Endothelial cell of umbilical vein (primary cell): ENCODE results near the gene ALPK1.

Source experiments
- EZH2 ChIP-seq: IDR thresholded peaks from 2 replicates; pipeline ENCODE4 v1.6.1; 2012; ENCODE audit warnings: borderline replicate concordance, low read depth, mild to moderate bottlenecking, moderate library complexity, low read length, inconsistent platforms; ENCODE audit not compliant: severe bottlenecking
- FOS ChIP-seq: IDR thresholded peaks from 2 replicates; pipeline ENCODE4 v1.6.1; 2011; ENCODE audit warnings: mild to moderate bottlenecking, low read length, moderate library complexity, borderline replicate concordance; ENCODE audit not compliant: insufficient read depth
- GATA2 ChIP-seq: IDR thresholded peaks from 2 replicates; pipeline ENCODE4 v1.7.0; 2011; ENCODE audit warnings: low read depth, mild to moderate bottlenecking, moderate library complexity, mixed read lengths, low read length; ENCODE audit not compliant: insufficient read length, insufficient read depth
- JUN ChIP-seq: IDR thresholded peaks from 2 replicates; pipeline ENCODE4 v1.6.1; 2011; ENCODE audit warnings: borderline replicate concordance, low read depth; ENCODE audit not compliant: insufficient read length, insufficient read depth
- MYC ChIP-seq: IDR thresholded peaks from one replicate; pipeline ENCODE4 v1.6.1; 2011; ENCODE audit warnings: mild to moderate bottlenecking, low read depth, low read length
- POLR2A ChIP-seq: IDR thresholded peaks from 2 replicates; pipeline ENCODE4 v1.6.1; 2012; ENCODE audit warnings: low read depth, mild to moderate bottlenecking, control low read depth, low read length
- POLR2AphosphoS5 ChIP-seq: IDR thresholded peaks from 2 replicates; pipeline ENCODE4 v1.6.1; 2012; ENCODE audit warnings: low read depth, mild to moderate bottlenecking, control low read depth, low read length, moderate library complexity; ENCODE audit not compliant: insufficient read depth
- TF ChIP-seq, protein P1 (sequence below), 2 donors: IDR thresholded peaks; 1 replicate in 1 of 2; 2 replicates in 1 of 2; pipeline ENCODE4 v1.5.1; 2011; ENCODE audit warnings: low read length in 2 of 2, mild to moderate bottlenecking in 2 of 2, moderate library complexity in 2 of 2, control low read depth in 1 of 2, inconsistent platforms in 1 of 2, low read depth in 1 of 2; ENCODE audit not compliant: insufficient read depth in 1 of 2; ENCODE audit errors: extremely low read depth in 1 of 2
- TF ChIP-seq, protein P2 (sequence below): IDR thresholded peaks from 2 replicates; pipeline ENCODE4 v1.6.1; 2011; ENCODE audit not compliant: insufficient read depth, insufficient read length

DNA sequence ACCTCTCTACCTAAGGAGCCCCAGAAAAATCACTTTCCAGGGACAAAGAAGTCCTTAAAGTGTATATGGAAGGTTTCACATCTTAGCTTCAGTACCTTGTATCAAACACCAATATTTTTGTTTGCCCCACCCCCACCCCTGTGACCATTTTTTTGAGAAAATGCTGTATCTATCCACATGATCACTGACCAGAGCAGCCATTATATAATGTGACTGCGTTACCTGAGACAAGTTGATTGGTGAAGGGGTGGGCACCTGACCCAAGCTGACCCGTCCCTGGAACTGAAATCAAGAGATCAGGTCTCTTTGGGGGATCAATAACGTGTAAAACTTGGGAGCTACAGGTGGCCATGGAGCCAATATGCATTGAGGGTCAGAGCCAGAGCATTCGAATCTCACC lies 22.2 kb upstream of the ALPK1 start:
- no peak for TF ChIP-seq JUN
- TF ChIP-seq POLR2A, result no peak
- TF ChIP-seq, protein P1, sequence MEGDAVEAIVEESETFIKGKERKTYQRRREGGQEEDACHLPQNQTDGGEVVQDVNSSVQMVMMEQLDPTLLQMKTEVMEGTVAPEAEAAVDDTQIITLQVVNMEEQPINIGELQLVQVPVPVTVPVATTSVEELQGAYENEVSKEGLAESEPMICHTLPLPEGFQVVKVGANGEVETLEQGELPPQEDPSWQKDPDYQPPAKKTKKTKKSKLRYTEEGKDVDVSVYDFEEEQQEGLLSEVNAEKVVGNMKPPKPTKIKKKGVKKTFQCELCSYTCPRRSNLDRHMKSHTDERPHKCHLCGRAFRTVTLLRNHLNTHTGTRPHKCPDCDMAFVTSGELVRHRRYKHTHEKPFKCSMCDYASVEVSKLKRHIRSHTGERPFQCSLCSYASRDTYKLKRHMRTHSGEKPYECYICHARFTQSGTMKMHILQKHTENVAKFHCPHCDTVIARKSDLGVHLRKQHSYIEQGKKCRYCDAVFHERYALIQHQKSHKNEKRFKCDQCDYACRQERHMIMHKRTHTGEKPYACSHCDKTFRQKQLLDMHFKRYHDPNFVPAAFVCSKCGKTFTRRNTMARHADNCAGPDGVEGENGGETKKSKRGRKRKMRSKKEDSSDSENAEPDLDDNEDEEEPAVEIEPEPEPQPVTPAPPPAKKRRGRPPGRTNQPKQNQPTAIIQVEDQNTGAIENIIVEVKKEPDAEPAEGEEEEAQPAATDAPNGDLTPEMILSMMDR (IDR thresholded peaks at IDR 0.05; ENCODE audit: extremely low read depth in 1 of 2, insufficient read depth in 1 of 2, low read depth in 1 of 2, low read length in 2 of 2), result no peak
- TF ChIP-seq POLR2AphosphoS5, result no peak
- TF ChIP-seq EZH2, result no peak
- TF ChIP-seq, protein P2, sequence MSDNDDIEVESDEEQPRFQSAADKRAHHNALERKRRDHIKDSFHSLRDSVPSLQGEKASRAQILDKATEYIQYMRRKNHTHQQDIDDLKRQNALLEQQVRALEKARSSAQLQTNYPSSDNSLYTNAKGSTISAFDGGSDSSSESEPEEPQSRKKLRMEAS, result no peak
- TF ChIP-seq MYC, result no peak
- TF ChIP-seq FOS, result no peak
- TF ChIP-seq GATA2, result no peak
